H54 (cell line): ENCODE measurements around the gene PDIA5.
A peak's percentile ranks its signal among the peaks of the same experiment; 100 is the strongest.
"Not testable (repeated sequence)": the region's sequence is repeated elsewhere in the genome, so short reads cannot be mapped to it uniquely, and the experiment has no call there.

Source experiments
- DNase-seq: peaks from one replicate; pipeline ENCODE4 v3.0.0; 2011; ENCODE audit warnings: low spot score, mixed read lengths; ENCODE audit not compliant: insufficient read length
- FAIRE-seq: peaks from 3 replicates; lab custom pipeline; 2011; peaks lifted over from hg19 to GRCh38; lab: Jason Lieb, UNC
- POLR2A ChIP-seq: IDR thresholded peaks from 2 replicates; pipeline ENCODE4 v1.6.1; 2011; ENCODE audit warnings: low read depth, mild to moderate bottlenecking, low read length

The PDIA5 gene

DNA sequence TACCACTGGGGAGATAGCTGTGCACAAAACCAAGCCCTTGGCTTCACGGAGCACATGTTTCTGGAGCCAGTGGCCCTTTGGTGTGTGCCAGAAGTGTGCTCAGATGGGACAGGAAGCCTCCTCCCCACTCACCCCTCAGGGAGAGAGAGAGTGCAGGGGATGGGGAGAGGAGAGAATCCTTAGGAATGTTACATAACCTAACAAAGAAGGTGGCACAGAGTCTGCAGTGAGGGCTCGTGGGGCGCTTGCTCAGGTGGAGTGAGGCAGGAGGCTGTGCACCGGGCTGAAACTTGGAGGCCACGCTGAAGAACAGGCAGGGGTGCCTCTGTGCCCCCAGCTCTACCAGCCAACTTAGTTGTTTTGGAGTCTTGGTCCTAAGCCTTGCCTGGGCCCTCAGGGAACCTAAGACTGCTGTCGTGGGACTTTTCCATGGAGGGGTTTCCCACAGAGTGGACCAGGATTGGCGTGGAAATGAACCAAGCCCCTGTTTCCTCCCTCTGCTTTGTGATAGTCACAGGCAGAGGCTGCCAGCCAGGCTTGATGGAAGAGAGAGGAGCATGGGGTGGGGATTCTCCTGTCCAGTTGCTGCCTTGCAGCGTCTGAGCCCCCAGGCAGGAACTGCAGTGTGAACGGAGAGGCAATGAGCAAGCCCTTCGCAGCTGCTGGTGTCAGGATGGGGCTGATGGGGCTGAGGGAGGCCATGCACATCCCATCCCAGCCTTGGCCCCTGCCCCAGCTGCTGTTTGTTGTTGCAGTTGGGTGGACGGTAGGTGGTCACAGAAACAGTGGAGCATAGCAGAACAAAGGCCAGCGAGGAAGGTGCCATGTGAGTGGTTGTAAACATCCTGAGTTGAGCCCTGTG, 32.7 kb downstream of the PDIA5 start:
- FAIRE-seq: no peak
- no peak for DNase-seq
- TF ChIP-seq POLR2A: no peak

DNA sequence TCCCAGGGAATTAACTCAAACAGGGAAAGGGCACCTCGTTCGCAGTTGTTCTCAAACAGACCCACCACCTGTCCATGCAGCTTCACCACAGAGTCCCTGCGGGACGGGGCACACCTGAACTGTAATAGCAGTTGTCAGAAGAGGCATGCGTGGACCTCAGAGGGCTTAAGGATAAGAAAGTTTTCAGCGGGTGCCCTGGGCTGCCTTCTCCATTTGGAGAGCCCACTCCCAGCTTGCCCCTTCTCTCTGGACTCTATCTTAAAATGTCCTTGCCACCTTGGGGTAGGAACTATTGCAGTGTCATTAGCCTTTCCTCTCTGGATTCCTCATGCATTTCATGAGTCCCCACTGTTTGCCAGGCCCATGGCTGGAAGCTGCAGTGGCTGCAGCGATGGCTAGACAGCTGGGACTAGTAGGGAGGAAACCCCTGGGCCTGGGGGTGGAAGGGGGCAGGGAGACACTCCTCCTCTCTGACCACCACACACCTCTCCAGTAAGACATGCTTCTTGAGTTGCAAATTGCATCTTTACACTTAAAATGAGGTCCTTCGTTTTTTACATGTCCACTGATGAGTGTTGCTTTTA, 33.5 kb downstream of the PDIA5 start:
- FAIRE-seq (no peak), DNase-seq (no peak)
- no peak for TF ChIP-seq POLR2A

- no peak for TF ChIP-seq POLR2A
- DNase-seq (no peak), FAIRE-seq (no peak)
These were observed 35.4 kb downstream of the PDIA5 start for GRCh38 chr3:123102249-123102648.

DNA sequence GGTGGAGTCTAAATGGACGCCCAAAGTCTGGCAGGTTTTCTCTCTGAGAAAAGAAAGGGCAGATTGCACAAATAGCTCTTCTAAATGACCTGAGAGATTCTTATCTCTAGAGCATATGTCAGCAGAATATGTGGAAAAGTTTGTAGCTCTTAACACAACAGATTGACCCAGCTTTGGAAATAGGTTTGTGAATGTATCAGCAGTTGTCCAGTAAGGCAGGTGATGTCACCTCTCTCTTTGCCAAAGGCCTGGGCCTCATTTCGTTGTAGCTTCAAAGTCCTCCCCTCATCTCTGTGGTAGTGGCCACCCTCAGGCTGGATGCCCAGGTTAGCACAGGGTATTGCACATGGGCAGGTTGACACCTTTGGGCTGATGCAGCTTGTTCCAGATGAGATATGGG, 36.0 kb downstream of the PDIA5 start:
- no peak for TF ChIP-seq POLR2A
- FAIRE-seq: no peak

DNA sequence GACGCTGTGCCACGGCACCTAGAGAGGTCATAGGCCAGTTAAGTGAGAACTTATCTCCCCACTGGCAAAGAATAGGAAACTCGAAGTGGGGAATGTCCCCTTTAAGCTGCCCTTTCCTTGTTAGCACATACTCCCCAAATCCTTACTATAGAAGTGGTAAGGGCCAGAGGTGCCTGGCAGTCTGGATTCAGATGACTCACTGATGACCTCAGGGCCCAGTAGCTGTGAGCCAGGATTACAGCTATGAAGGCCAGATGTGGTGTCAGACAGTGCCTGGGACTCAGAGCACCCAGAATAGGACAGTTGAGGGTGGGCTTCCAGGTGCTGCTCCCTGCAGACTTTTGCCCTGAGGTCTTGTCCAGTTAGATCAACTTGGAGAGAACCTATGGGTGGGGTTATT, 37.7 kb downstream of the PDIA5 start:
- FAIRE-seq (peak; percentile 78), DNase-seq (peak; percentile 86)
- TF ChIP-seq POLR2A: no peak

More for the DNA sequence above, 36.0 kb downstream of the PDIA5 start:
- no peak for DNase-seq

DNA sequence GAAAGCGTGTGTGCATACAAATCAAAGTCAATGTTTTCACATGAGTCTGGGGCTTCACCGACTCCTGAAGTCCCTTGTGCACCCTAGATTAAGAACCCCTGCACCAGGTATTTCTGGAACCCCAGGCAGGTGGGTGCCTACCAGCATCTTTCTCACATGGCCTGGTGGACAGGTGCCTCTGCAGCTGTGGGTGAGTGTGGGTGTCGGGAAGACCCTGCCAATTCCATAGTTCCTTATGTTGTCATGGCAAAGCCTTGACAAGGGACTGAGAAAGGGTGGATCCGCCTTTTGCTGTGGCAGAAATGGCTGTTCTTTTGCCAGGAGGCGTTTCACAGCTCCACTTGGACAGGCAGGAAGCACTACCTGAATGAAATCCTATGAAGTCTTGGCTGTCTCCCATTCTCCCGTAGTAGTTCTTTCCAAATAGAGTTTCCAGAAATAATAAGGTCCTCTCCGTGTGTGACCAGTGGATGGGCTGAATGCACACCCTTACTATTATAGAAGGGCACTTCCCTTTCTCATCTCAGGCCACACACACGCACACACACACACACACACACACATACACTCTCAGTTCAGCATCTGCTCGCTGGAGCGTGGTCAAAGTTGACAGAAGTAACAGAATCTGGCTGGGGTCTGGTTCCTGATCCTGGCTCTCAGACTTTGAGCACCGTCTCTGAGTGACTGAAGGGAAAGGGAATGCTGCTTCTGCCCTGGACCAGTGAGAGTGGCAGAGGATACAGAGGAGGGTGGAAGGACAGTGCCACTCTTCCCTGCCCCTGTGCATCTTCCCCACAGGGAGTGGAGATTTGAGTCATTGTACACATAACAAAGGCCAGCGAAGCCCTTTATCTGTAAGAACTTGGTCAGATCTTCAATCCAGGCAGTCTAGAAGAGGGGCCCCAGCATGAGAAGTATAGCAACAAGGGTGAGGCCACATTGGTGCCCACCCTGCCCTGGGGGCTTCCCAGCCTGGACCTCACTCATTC, 38.7 kb downstream of the PDIA5 start:
- DNase-seq (no peak), FAIRE-seq (no peak)
- no peak for TF ChIP-seq POLR2A

GRCh38 chr3:123110282-123110975, 43.6 kb downstream of the PDIA5 start:
- DNase-seq (no peak), FAIRE-seq (no peak)
- no peak for TF ChIP-seq POLR2A

DNA sequence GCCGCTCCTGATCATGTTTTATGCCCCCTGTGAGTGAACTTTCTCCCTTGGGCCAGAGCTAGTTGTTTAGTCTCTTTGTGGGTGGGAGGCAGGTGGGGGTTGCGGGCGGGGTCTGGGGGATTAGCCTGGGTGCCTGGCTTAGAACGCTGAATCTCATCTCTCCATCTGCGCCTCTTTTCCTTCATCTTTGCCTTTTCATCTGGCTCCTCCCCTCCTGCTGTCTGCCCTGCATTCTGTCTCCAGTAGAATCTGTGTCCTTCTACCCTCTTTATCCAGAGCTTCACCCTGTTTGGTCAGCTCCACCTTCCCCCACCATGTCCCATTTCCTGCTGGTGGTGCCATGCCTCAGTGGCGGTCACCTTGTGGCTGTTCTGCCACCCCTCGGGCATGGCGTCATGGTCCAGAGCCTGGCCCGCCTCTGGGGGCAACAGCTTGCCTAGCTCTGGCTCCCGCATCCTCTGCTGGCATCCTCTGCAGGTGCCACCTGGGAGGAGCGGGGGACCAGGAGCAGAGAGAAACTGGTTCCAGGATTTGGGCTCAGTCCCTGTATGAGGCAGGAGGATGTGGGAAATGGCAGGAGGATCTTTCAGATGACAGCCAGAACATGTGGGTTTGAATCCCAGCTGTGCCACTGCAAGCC, 44.3 kb downstream of the PDIA5 start:
- DNase-seq: no peak
- FAIRE-seq: no peak
- TF ChIP-seq POLR2A: no peak

GRCh38 chr3:123111640-123112039, 44.8 kb downstream of the PDIA5 start:
- DNase-seq (no peak), FAIRE-seq (no peak)
- TF ChIP-seq POLR2A: no peak

DNA sequence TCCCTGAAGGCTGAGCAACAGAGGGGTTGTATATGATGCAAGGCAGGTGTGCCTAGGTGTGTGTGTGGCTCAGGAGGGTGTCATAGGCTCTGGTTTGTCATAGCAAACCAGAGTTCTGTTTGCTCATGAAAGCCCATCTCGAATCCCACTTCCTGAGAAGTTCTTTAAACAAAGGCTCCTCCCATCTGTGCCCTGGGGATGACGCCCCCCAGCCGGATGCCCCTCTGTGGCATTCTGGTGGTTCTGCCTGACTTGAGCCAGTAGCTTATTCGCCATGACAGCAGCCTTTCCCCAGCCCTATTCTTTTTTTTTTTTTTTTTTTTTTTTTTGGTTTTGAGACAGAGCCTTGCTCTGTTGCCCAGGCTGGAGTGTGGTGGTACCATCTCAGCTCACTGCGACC, 45.4 kb downstream of the PDIA5 start:
- FAIRE-seq (no peak), DNase-seq (no peak)
- TF ChIP-seq POLR2A: no peak

DNA sequence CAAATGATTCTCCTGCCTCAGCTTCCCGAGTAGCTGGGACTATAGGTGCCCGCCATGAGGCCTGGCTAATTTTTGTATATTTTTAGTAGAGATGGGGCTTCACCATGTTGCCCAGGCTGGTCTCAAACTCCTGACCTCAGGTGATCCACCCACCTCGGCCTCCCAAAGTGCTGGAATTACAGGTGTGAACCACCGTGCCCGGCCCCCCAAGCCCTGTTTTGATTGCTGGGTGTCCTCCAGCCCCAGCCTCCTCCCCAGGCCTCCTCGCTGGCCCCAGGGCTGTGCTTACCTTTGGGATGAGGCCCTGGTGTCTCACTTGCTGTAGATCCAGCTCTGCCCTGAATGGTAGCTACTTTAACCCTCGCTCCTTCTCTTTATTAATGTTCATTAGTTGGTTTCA, 45.8 kb downstream of the PDIA5 start:
- DNase-seq, FAIRE-seq: not testable (repeated sequence)

DNA sequence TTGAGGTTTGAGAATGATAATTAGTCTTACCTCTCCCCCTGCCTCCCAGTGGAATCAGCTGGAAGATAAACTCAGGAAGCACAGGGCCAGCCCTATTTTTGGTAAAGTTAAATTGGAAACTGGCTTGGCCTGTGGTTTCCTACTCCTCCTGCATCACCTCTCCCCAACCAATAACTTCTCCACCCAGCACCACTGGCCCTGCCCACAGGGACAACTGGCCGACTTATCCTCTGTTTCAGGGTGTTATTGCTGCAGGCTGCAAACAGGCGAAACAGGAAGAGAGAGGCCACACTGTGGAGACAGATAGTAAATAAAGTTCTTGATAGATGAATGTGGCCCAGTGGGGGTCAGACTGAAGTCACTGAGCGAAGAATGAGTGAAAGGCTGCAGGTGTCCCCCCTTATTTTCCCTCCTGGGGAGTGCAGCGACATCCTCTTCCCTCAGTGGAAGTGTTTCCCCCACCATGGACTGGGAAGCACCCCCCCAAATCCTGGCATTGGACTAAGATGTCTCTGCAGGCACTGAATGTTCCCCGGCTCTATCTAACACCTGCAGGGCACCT, 47.1 kb downstream of the PDIA5 start:
- no peak for FAIRE-seq
- DNase-seq: no peak
- TF ChIP-seq POLR2A: no peak
